ENCODE data around the gene RSAD2. TPM values are rescaled to one million over a fixed set of nuclear protein-coding genes. Genes with fewer than 3 reads are reported as not detected.
"Not testable (repeated sequence)": the region's sequence is repeated elsewhere in the genome, so short reads cannot be mapped to it uniquely, and the experiment has no call there.

RSAD2 gene
- total RNA-seq, 1 experiment from 2014 or later: not detected

GRCh38 chr2:6893876-6894482, 16.4 kb downstream of the RSAD2 start:
- DNase-seq (ENCODE audit: low spot score): no peak
- in situ Hi-C loops (cut with HindIII; ENCODE audit: low sequenced_read_pairs): no loop called here

- in situ Hi-C loops (cut with HindIII; ENCODE audit: low sequenced_read_pairs): no loop called here
- DNase-seq (ENCODE audit: low spot score): peak; percentile 75
Measured at GRCh38 chr2:6896930-6897759, 19.6 kb downstream of the RSAD2 start.

GRCh38 chr2:6902581-6902980, 25.0 kb downstream of the RSAD2 start:
- DNase-seq (ENCODE audit: low spot score); in situ Hi-C loops (cut with HindIII; ENCODE audit: low sequenced_read_pairs): not testable (repeated sequence)

- no peak for DNase-seq (ENCODE audit: low spot score)
- in situ Hi-C loops (cut with HindIII; ENCODE audit: low sequenced_read_pairs): no loop called here
Measured at GRCh38 chr2:6905668-6906067, 28.1 kb downstream of the RSAD2 start.

- in situ Hi-C loops (cut with HindIII; ENCODE audit: low sequenced_read_pairs): no loop called here
- DNase-seq (ENCODE audit: low spot score): no peak
Measured at GRCh38 chr2:6906165-6906741, 28.7 kb downstream of the RSAD2 start.

GRCh38 chr2:6908291-6908690, 30.7 kb downstream of the RSAD2 start:
- DNase-seq (ENCODE audit: low spot score): no peak
- in situ Hi-C loops (cut with HindIII; ENCODE audit: low sequenced_read_pairs): no loop called here

GRCh38 chr2:6909431-6910385, 32.1 kb downstream of the RSAD2 start:
- in situ Hi-C loops (cut with HindIII; ENCODE audit: low sequenced_read_pairs): no loop called here
- no peak for DNase-seq (ENCODE audit: low spot score)

GRCh38 chr2:6911721-6912120, 34.1 kb downstream of the RSAD2 start:
- in situ Hi-C loops (cut with HindIII; ENCODE audit: low sequenced_read_pairs): no loop called here
- DNase-seq (ENCODE audit: low spot score): no peak

GRCh38 chr2:6913415-6914157, 36.0 kb downstream of the RSAD2 start:
- DNase-seq (ENCODE audit: low spot score): no peak
- in situ Hi-C loops (cut with HindIII; ENCODE audit: low sequenced_read_pairs): no loop called here

- peak; percentile 8 for DNase-seq (ENCODE audit: low spot score)
- in situ Hi-C loops (cut with HindIII; ENCODE audit: low sequenced_read_pairs): no loop called here
Measured at GRCh38 chr2:6914828-6915227, 37.3 kb downstream of the RSAD2 start.

- no peak for DNase-seq (ENCODE audit: low spot score)
- in situ Hi-C loops (cut with HindIII; ENCODE audit: low sequenced_read_pairs): no loop called here
Measured at GRCh38 chr2:6915399-6915798, 37.8 kb downstream of the RSAD2 start.

GRCh38 chr2:6916224-6916623, 38.6 kb downstream of the RSAD2 start:
- no peak for DNase-seq (ENCODE audit: low spot score)
- in situ Hi-C loops (cut with HindIII; ENCODE audit: low sequenced_read_pairs): no loop called here

- DNase-seq (ENCODE audit: low spot score): no peak
- in situ Hi-C loops (cut with HindIII; ENCODE audit: low sequenced_read_pairs): no loop called here
Measured at GRCh38 chr2:6916736-6917070, 39.1 kb downstream of the RSAD2 start.

- peak; percentile 74 for DNase-seq (ENCODE audit: low spot score)
- in situ Hi-C loops (cut with HindIII; ENCODE audit: low sequenced_read_pairs): no loop called here
Measured at GRCh38 chr2:6917071-6917760, 39.6 kb downstream of the RSAD2 start, which contains the start of gene RNF144A. RNF144A (plus strand) TSS chr2:6917412; CDS start chr2:6996927, 79,515 bp downstream.

GRCh38 chr2:6917761-6918421, 40.3 kb downstream of the RSAD2 start:
- in situ Hi-C loops (cut with HindIII; ENCODE audit: low sequenced_read_pairs): no loop called here
- DNase-seq (ENCODE audit: low spot score): no peak

- DNase-seq (ENCODE audit: low spot score): peak; percentile 56
- in situ Hi-C loops (cut with HindIII; ENCODE audit: low sequenced_read_pairs): no loop called here
Measured at GRCh38 chr2:6919901-6920742, 42.5 kb downstream of the RSAD2 start.

- in situ Hi-C loops (cut with HindIII; ENCODE audit: low sequenced_read_pairs): no loop called here
- DNase-seq (ENCODE audit: low spot score): peak; percentile 50
Measured at GRCh38 chr2:6920743-6921064, 43.1 kb downstream of the RSAD2 start.
